Measurements from ENCODE around the gene TCF20.

The TCF20 gene

GRCh38 chr22:42249831-42250230 lies 20.6 kb downstream of the TCF20 start:
- DNase-seq = no peak

DNA sequence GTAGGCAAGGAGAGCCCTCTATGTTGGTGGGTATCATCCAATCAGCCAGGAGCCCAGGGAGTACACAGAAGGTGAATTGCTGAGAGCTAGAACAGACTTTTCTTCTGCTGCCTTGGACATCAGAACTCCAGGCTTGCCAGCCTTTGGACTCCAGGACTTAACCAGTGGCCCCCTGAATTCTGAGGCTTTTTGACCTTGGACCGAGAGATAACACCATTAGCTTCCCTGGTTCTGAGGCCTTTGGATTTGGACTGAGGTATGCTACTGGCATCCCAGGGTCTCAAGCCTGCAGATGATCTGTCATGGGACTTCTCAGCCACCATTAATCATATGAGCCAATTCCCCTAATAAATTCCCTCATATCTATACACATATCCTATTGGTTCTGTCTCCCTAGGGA lies 21.5 kb downstream of the TCF20 start:
- DNase-seq = no peak

GRCh38 chr22:42247596-42247995 lies 22.9 kb downstream of the TCF20 start:
- no peak for DNase-seq

DNA sequence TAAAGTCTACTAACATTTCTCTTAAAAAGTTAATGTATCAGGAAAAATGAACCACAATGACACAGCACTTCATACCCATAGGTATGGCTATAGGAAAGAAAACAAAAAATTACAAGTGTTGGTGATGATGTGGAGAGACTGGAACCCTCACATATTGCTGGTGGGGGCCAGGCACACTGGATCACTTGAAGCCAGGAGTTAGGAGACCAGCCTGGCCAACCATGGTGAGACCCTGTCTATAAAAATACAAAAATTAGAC lies 26.7 kb downstream of the TCF20 start:
- DNase-seq = no peak

DNA sequence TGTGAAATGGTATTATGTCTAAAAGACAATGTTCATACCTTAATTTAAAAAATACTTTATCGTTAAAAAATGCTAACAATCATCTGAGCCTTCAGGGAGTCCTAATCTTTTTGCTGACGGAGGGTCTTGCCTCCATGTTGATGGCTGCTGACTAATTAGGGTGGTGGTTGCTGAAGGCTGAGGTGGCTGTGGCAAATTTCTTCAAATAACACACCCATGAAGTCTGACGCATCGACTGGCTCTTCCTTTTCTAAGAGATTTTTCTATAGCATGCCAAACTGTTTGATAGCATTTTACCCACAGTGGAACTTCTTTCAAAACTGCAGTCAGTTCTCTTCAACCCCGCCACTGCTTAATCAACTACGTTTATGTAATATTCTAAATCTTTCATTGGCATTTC lies 33.6 kb downstream of the TCF20 start:
- no peak for DNase-seq

DNA sequence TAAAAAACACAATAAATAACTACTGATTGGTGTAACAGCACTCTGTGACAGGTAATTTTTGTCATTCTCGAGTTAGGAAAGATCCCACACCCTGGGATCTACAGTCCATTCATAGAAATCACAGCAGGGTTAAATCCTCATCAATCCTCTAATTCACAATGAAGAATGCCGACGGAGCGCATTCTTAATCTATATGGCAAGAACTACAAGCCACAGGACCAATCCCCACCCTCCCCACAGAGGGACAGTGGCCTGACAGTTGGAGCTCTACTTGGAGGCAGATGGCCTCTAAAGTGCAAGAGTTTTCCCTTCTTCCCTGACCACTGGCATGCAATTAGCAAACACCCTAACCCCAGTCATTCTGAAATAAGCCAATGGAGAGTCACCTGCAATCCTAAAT lies 34.2 kb downstream of the TCF20 start:
- DNase-seq = no peak

DNA sequence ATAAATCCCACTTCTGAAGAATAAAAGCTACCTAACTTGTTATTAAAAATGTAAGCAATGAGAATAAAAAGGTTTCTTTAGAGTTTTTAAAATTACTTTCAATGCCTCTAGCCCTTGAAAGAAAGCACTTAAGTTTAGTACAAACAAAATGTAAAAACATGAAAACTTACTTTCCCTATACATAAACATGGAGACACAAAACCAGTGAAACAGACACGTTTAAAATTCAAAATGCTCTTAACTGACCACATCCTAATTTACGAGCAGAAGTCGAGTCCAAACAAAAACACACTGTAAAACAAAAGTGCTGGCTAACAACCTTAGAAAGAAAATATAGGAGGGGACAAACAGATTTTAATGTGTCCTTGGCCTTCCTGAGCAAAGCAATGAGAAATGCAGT lies 36.6 kb downstream of the TCF20 start:
- DNase-seq = no peak

- no peak for DNase-seq
Measured at GRCh38 chr22:42231929-42232328, 38.5 kb downstream of the TCF20 start.

DNA sequence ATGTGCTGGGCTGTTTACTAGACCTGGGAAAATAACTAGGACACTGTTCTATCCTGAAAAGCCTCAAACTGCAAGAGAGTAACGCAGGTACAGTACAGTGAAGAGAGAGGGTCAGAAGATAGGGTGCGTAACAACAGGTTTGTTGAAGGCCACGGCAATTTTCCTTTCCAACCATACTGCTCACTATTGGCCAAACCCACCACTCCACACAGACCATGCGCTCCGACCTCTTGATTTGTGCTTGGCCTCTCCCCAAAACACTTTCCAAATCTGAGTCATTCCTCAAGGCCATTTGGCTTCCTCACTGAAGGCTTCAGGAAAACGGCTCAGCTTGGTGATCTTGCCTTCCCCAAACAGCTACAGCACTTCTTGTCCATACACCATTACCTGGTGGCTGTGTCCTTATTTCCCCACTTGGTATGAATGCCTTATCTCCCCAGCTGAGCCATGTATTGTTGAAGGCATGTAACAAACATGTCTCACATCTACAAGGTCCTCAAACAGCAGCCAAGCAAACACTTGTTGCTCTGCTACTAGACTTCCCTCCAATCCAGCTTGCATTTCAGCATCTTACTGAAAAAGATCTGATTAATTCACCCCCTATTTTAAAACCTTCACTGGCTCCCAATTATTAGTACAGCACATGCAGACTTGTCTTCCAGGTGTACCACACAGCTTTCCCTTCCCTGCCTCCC lies 40.9 kb downstream of the TCF20 start:
- DNase-seq = no peak

DNA sequence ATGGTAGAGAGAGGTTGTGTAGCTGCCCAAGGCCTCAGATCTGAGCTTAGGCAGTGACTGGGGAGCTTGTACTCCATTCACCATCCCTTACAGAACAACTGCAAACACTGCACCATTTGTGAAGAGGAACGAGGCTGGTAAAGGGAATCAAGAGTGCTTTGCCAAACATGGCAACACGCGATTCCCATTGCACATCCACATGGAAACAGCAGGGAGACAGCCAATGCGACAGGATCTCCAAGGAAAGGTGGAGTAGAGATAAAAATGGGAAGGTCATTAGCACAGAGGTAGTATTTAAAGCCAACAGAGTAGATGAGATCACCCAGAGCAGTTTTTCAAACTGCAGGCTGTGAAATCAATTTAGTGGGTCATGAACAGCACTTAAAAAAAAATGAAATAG lies 42.0 kb downstream of the TCF20 start:
- DNase-seq = no peak

- DNase-seq = no peak
Measured at GRCh38 chr22:42227435-42227834, 43.0 kb downstream of the TCF20 start.

GRCh38 chr22:42225841-42226240 lies 44.6 kb downstream of the TCF20 start:
- no peak for DNase-seq

GRCh38 chr22:42222140-42222539 lies 48.3 kb downstream of the TCF20 start:
- DNase-seq = no peak
